ENCODE data around the gene TWNK.
A peak's percentile ranks its signal among the peaks of the same experiment; 100 is the strongest.
"Not testable (repeated sequence)": the region's sequence is repeated elsewhere in the genome, so short reads cannot be mapped to it uniquely, and the experiment has no call there.

Gene TWNK

DNA sequence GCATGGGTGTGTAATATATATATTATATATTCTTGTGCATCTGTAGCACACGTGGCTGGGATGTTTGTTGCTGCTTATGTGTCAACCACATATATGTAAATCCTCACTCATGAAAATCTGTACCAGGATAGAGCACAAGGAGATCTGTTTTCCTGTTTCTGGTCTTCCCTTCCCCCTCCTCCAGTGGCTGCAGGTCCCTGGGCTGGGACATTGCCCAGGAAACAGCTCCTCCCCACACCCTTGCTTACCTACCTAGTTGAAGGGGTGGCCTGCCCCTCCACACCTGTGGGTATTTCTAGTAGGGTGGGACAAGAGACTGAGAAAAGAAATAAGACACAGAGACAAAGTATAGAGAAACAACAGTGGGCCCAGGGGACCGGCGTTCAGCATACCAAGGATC, 45.9 kb downstream of the TWNK start:
- H3K4me3 ChIP-seq (ENCODE audit: control insufficient read depth, low read depth, low read length) = peak overlapping the region; percentile 79
- DNase-seq (ENCODE audit: low read depth) = no peak
- TF ChIP-seq, protein P1, sequence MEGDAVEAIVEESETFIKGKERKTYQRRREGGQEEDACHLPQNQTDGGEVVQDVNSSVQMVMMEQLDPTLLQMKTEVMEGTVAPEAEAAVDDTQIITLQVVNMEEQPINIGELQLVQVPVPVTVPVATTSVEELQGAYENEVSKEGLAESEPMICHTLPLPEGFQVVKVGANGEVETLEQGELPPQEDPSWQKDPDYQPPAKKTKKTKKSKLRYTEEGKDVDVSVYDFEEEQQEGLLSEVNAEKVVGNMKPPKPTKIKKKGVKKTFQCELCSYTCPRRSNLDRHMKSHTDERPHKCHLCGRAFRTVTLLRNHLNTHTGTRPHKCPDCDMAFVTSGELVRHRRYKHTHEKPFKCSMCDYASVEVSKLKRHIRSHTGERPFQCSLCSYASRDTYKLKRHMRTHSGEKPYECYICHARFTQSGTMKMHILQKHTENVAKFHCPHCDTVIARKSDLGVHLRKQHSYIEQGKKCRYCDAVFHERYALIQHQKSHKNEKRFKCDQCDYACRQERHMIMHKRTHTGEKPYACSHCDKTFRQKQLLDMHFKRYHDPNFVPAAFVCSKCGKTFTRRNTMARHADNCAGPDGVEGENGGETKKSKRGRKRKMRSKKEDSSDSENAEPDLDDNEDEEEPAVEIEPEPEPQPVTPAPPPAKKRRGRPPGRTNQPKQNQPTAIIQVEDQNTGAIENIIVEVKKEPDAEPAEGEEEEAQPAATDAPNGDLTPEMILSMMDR (IDR thresholded peaks at IDR 0.05; ENCODE audit: control insufficient read depth, insufficient read depth, low read depth, low read length, missing control alignments) = no peak

DNA sequence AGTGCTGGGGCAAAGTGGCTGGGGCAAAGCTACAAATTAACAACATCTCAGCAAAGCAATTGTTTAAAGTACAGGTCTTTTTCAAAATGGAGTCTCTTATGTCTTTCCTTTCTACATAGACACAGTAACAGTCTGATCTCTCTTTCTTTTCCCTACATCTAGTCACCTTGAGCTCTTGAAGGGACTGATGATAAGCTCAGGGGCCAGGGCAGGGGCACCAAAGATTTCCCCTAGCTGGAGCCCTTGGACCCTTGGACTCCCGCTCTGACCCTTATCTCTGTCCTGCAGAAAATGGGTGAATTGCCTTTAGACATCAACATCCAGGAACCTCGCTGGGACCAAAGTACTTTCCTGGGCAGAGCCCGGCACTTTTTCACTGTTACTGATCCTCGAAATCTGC, 47.1 kb downstream of the TWNK start:
- H3K4me3 ChIP-seq (ENCODE audit: control insufficient read depth, low read depth, low read length); DNase-seq (ENCODE audit: low read depth): not testable (repeated sequence)

GRCh38 chr10:101035314-101035713, 48.0 kb downstream of the TWNK start:
- TF ChIP-seq, protein P1 (IDR thresholded peaks at IDR 0.05; ENCODE audit: control insufficient read depth, insufficient read depth, low read depth, low read length, missing control alignments) = no peak
- DNase-seq (ENCODE audit: low read depth) = no peak
- H3K4me3 ChIP-seq (ENCODE audit: control insufficient read depth, low read depth, low read length) = no peak overlapping the region

- DNase-seq (ENCODE audit: low read depth) = no peak
- TF ChIP-seq, protein P1 (IDR thresholded peaks at IDR 0.05; ENCODE audit: control insufficient read depth, insufficient read depth, low read depth, low read length, missing control alignments) = no peak
- H3K4me3 ChIP-seq (ENCODE audit: control insufficient read depth, low read depth, low read length) = no peak overlapping the region
Measured at GRCh38 chr10:101035916-101036702, 48.8 kb downstream of the TWNK start.

DNA sequence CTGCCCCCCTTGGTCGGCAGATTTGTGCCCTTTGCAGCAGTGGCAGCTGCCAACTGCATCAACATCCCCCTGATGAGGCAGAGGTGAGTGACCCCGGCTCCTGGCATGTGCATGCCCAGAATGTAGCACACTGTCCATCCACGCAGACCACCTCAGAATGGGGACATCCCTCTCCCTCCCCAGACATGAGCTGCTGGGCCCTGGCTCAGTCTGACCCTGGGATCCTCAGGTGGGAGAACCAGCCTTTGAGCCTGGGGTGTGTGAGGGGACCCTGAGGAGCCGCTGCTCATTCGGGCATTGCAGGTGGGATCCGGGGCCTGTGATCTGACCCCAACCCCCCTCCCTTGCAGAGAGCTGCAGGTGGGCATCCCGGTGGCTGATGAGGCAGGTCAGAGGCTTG, 49.4 kb downstream of the TWNK start:
- DNase-seq (ENCODE audit: low read depth) = no peak
- H3K4me3 ChIP-seq (ENCODE audit: control insufficient read depth, low read depth, low read length) = no peak overlapping the region
- TF ChIP-seq, protein P1 (IDR thresholded peaks at IDR 0.05; ENCODE audit: control insufficient read depth, insufficient read depth, low read depth, low read length, missing control alignments) = no peak

GRCh38 chr10:101038484-101038883, 51.1 kb downstream of the TWNK start:
- DNase-seq (ENCODE audit: low read depth) = no peak
- TF ChIP-seq, protein P1 (IDR thresholded peaks at IDR 0.05; ENCODE audit: control insufficient read depth, insufficient read depth, low read depth, low read length, missing control alignments) = no peak
- no peak overlapping the region for H3K4me3 ChIP-seq (ENCODE audit: control insufficient read depth, low read depth, low read length)

DNA sequence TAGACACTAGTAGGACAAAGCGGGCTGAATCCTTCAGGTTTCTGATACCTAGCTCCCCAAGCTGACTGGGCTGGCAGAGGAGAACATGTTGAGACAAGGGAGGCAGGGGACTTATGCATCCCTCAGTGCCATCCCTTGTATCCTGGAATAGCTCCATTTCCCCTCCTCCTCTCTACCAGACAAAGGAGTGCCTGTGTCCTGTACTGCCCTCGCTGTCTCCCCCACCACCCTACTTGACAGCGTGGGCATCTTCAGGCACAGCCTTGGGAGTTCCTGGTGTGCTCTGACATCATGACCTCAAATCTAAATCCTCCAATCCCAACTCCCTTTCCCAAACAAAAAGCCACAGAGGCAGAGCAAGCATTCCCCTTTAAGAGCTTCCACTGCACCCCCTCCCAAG, 52.7 kb downstream of the TWNK start:
- no peak overlapping the region for H3K4me3 ChIP-seq (ENCODE audit: control insufficient read depth, low read depth, low read length)
- TF ChIP-seq, protein P1 (IDR thresholded peaks at IDR 0.05; ENCODE audit: control insufficient read depth, insufficient read depth, low read depth, low read length, missing control alignments) = no peak
- no peak for DNase-seq (ENCODE audit: low read depth)
